ENCODE measurements around the gene QRFPR. TPM values are rescaled to one million over a fixed set of nuclear protein-coding genes. Genes with fewer than 3 reads are reported as not detected.

Gene QRFPR
- total RNA-seq, 1 experiment from 2014 or later: 0.63 TPM

GRCh38 chr4:121379276-121379675 lies 1.5 kb downstream of the QRFPR start:
- Histone ChIP-seq H3K9me3 (ENCODE audit: control insufficient read depth, low read depth, low read length) (no peaks in the 10 kb centered on the region), H3K23me2 (ENCODE audit: insufficient read length, low read depth, low read length, poor library complexity, severe bottlenecking) (peaks cover 10% of the 10 kb centered on the region), H2BK5ac (ENCODE audit: insufficient read length, low read length) (no peak overlapping the region), H4K8ac (replicated peaks; ENCODE audit: insufficient read length, low read depth, low read length) (no peak overlapping the region), H3K18ac (ENCODE audit: insufficient read length, low read depth, low read length) (no peak overlapping the region), H4K5ac (ENCODE audit: insufficient read length, low read depth, low read length) (no peak overlapping the region), H2BK15ac (ENCODE audit: low read depth, low read length) (no peak overlapping the region), H3K56ac (ENCODE audit: insufficient read length, low read depth, low read length) (no peak overlapping the region), H3K4me1 (ENCODE audit: insufficient read depth, low read length) (no peaks in the 10 kb centered on the region), H3K4me2 (ENCODE audit: insufficient read depth, insufficient read length, low read length) (no peak overlapping the region), H2AK5ac (ENCODE audit: insufficient read length, low read length) (no peak overlapping the region), H3K4ac (ENCODE audit: low read depth, low read length) (no peak overlapping the region), H3T11ph (ENCODE audit: low read length) (no peak overlapping the region), H3K23ac (ENCODE audit: insufficient read length, low read depth, low read length) (no peak overlapping the region), H3K27ac (ENCODE audit: insufficient read length, low read depth, low read length) (no peak overlapping the region), H3K27me3 (ENCODE audit: insufficient read depth, low read length) (peaks cover 13% of the 10 kb centered on the region; the same call in 1 of the 2 replicates), H3K79me1 (ENCODE audit: insufficient read depth, low read depth, low read length, poor library complexity, severe bottlenecking) (no peaks in the 10 kb centered on the region), H2BK12ac (ENCODE audit: insufficient read length, low read depth, low read length) (no peak overlapping the region), H3K79me2 (ENCODE audit: insufficient read depth, low read length) (no peaks in the 10 kb centered on the region), H3K9ac (ENCODE audit: extremely low read depth, insufficient read length, low read length) (no peak overlapping the region), H2BK20ac (ENCODE audit: low read depth, low read length, poor library complexity, severe bottlenecking) (no peak overlapping the region), H3K14ac (ENCODE audit: insufficient read depth, low read length) (no peak overlapping the region), H4K20me1 (ENCODE audit: control insufficient read depth, insufficient read depth, insufficient read length) (no peaks in the 10 kb centered on the region), H2AFZ (ENCODE audit: low read length) (no peak overlapping the region), H4K91ac (ENCODE audit: insufficient read length, low read depth, low read length) (no peak overlapping the region), H2BK120ac (ENCODE audit: low read depth, low read length, poor library complexity, severe bottlenecking) (no peak overlapping the region)
- Mint-ChIP-seq H3K27me3 (ENCODE audit: low read depth) (peaks cover 66% of the 10 kb centered on the region), H3K36me3 (ENCODE audit: insufficient read depth in 1 of 3, low read depth in 3 of 3) (peaks cover 0 to 2% (median 0%) of the 10 kb centered on the region in 3 experiments; a peak in 2 of 7 replicates), H3K27ac (no peak overlapping the region), H3K4me3 (no peak overlapping the region), H3K4me1 (peaks cover 6 to 10% of the 10 kb centered on the region in 2 experiments), H3K9me3 (peaks cover 0 to 1% of the 10 kb centered on the region in 2 experiments; a peak in 1 of 5 replicates)
- no peak for DNase-seq
- no CpG with 5 or more reads among the region's 3 CpGs for WGBS (ENCODE audit: extremely low coverage, insufficient read length, low lambda C conversion rate)
- TF ChIP-seq CTCF (conservative IDR thresholded peaks at IDR 0.05): no peak

All from H9 (cell line).